ENCODE results near the gene TBXAS1. TPM values are rescaled to one million over a fixed set of nuclear protein-coding genes. Genes with fewer than 3 reads are reported as not detected.

The TBXAS1 gene
- total RNA-seq, 2 experiments from 2014 or later, result 5.5 to 6.0 TPM

DNA sequence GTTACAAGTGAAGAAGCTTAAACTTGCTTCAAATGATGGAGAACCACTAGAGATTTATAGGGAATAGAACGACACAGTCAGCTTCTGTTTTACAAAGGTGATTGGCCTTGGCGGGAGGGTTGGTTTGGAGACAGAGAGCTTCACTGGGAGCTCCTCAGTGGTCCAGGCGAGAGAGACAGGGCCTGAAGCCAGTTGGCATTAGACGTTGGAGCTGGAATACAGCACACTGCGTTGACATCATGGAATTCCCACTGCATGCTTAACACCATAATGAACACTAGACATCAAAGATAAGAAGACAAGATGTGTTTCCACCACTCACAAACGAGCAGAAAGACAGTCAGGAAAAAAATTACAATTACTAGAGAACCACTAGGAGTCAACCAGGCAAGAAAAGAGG lies 67.8 kb downstream of the TBXAS1 start:
- POLR2A ChIA-PET, result no interaction called here
- DNase-seq (no peak), ATAC-seq (ENCODE audit: poor library complexity) (no peak)
- Histone ChIP-seq H3K27ac (ENCODE audit: low read depth in 1 of 2, low read length in 2 of 2) (no peak overlapping the region), H3K4me3 (ENCODE audit: low read length) (no peak overlapping the region), H3K9me3 (ENCODE audit: control insufficient read depth in 1 of 2, insufficient read depth in 1 of 2, low read length in 2 of 2) (no peaks in the 10 kb centered on the region), H3K36me3 (ENCODE audit: insufficient read depth, low read length) (no peaks in the 10 kb centered on the region), H3K27me3 (ENCODE audit: control insufficient read depth in 1 of 2, insufficient read depth in 2 of 2, low read length in 2 of 2) (no peaks in the 10 kb centered on the region), H3K4me1 (ENCODE audit: insufficient read depth, low read length) (no peaks in the 10 kb centered on the region)
- Mint-ChIP-seq H3K9me3 (no peaks in the 10 kb centered on the region), H3K27ac (no peak overlapping the region), H3K4me1 (ENCODE audit: low read depth) (no peaks in the 10 kb centered on the region), H3K27me3 (no peaks in the 10 kb centered on the region), H3K36me3 (ENCODE audit: low read depth) (no peaks in the 10 kb centered on the region), H3K4me3 (no peak overlapping the region)
- TF ChIP-seq, protein P1, sequence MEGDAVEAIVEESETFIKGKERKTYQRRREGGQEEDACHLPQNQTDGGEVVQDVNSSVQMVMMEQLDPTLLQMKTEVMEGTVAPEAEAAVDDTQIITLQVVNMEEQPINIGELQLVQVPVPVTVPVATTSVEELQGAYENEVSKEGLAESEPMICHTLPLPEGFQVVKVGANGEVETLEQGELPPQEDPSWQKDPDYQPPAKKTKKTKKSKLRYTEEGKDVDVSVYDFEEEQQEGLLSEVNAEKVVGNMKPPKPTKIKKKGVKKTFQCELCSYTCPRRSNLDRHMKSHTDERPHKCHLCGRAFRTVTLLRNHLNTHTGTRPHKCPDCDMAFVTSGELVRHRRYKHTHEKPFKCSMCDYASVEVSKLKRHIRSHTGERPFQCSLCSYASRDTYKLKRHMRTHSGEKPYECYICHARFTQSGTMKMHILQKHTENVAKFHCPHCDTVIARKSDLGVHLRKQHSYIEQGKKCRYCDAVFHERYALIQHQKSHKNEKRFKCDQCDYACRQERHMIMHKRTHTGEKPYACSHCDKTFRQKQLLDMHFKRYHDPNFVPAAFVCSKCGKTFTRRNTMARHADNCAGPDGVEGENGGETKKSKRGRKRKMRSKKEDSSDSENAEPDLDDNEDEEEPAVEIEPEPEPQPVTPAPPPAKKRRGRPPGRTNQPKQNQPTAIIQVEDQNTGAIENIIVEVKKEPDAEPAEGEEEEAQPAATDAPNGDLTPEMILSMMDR (IDR thresholded peaks at IDR 0.05), result no peak
- intact Hi-C loops (cut with DNase I, micrococcal nuclease), result no loop called here
- CTCF ChIA-PET, result no interaction called here

DNA sequence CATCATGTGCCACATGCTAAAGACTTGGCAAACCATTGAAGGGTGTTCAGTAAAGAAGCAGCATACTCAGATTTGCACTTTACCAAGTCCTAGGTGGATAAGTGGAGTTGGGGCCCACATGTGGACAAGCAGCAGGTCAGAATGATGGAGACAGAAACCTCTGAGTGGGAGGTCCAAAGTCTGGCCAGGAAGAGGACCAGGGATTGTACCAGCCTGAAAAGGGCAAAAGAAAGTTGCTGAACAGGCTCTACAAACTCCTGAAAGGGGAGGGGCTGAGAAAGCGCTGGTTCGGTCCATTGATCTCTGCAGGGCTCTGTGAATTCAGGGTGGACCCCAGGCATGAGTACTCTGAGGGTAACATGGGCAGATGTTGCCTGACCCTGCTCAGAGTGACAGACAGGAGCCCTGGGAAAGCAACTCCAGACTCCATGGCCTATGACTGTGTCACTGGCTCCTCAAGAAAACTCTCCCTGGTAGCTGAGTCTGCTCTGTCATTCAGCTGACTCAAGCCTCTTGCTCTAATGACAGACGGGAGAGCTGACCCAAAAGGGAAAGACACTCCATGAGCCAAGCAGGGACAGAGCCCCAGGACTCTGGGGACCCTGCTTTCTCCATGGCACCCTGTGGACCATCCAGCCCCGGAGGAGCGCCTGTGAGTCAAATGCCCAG lies 68.5 kb downstream of the TBXAS1 start:
- Histone ChIP-seq H3K36me3 (ENCODE audit: insufficient read depth, low read length) (no peaks in the 10 kb centered on the region), H3K27me3 (ENCODE audit: control insufficient read depth in 1 of 2, insufficient read depth in 2 of 2, low read length in 2 of 2) (no peaks in the 10 kb centered on the region), H3K27ac (ENCODE audit: low read depth in 1 of 2, low read length in 2 of 2) (no peak overlapping the region), H3K9me3 (ENCODE audit: control insufficient read depth in 1 of 2, insufficient read depth in 1 of 2, low read length in 2 of 2) (no peaks in the 10 kb centered on the region), H3K4me3 (ENCODE audit: low read length) (no peak overlapping the region), H3K4me1 (ENCODE audit: insufficient read depth, low read length) (no peaks in the 10 kb centered on the region)
- intact Hi-C loops (cut with DNase I, micrococcal nuclease), result no loop called here
- DNase-seq, result peak in 2 of 14 experiments; percentile 26 to 48
- ChIA-PET CTCF (no interaction called here), POLR2A (no interaction called here)
- no peaks in the 10 kb centered on the region for H3K27me3 Mint-ChIP-seq
- no peaks in the 10 kb centered on the region for H3K36me3 Mint-ChIP-seq (ENCODE audit: low read depth)
- H3K4me1 Mint-ChIP-seq (ENCODE audit: low read depth), result no peaks in the 10 kb centered on the region
- H3K9me3 Mint-ChIP-seq, result peaks cover under 1% of the 10 kb centered on the region
- no peak overlapping the region for H3K4me3 Mint-ChIP-seq
- no peak overlapping the region for H3K27ac Mint-ChIP-seq
- ATAC-seq (ENCODE audit: poor library complexity), result no peak
- TF ChIP-seq, protein P1 (IDR thresholded peaks at IDR 0.05), result no peak

DNA sequence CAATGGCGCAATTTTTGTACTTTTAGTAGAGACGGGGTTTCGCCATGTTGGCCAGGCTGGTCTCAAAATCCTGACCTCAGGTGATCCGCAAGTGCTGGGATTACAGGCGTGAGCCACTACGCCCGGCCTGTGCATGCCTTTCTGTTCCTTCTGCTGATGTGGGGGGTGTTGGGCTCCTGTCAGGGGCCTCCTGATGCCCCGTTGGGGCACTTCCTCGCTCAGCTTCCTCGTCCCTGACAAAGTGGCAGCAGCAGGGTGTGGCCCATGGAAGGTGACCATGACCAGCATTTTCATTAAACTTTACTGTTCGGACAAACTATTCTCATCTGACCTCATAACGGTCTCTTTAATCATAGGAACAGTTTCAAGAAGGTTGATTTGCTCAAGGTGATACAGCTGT lies 69.4 kb downstream of the TBXAS1 start:
- ChIA-PET CTCF (no interaction called here), POLR2A (no interaction called here)
- Histone ChIP-seq H3K27ac (ENCODE audit: low read depth in 1 of 2, low read length in 2 of 2) (no peak overlapping the region), H3K4me3 (ENCODE audit: low read length) (no peak overlapping the region), H3K9me3 (ENCODE audit: control insufficient read depth in 1 of 2, insufficient read depth in 1 of 2, low read length in 2 of 2) (no peaks in the 10 kb centered on the region), H3K4me1 (ENCODE audit: insufficient read depth, low read length) (no peaks in the 10 kb centered on the region), H3K27me3 (ENCODE audit: control insufficient read depth in 1 of 2, insufficient read depth in 2 of 2, low read length in 2 of 2) (no peaks in the 10 kb centered on the region), H3K36me3 (ENCODE audit: insufficient read depth, low read length) (no peaks in the 10 kb centered on the region)
- no peaks in the 10 kb centered on the region for H3K27me3 Mint-ChIP-seq
- H3K9me3 Mint-ChIP-seq, result peaks cover 6% of the 10 kb centered on the region
- no peak overlapping the region for H3K27ac Mint-ChIP-seq
- DNase-seq (peak in 1 of 14 experiments; percentile 11), ATAC-seq (ENCODE audit: poor library complexity) (no peak)
- no peaks in the 10 kb centered on the region for H3K4me1 Mint-ChIP-seq (ENCODE audit: low read depth)
- TF ChIP-seq, protein P1 (IDR thresholded peaks at IDR 0.05), result no peak
- H3K4me3 Mint-ChIP-seq, result no peak overlapping the region
- H3K36me3 Mint-ChIP-seq (ENCODE audit: low read depth), result no peaks in the 10 kb centered on the region
- intact Hi-C loops (cut with DNase I, micrococcal nuclease), result no loop called here
